Fibroblast of skin of back (primary cell): ENCODE data around the gene CBY3. TPM values are rescaled to one million over a fixed set of nuclear protein-coding genes. Genes with fewer than 3 reads are reported as not detected.
"Not testable (repeated sequence)": the region's sequence is repeated elsewhere in the genome, so short reads cannot be mapped to it uniquely, and the experiment has no call there.

Experiments
- DNase-seq: peaks from one replicate; pipeline ENCODE4 v3.0.0-alpha.2; 2013
- polyA plus RNA-seq, 2 experiments: library from polyadenylated mRNA; unstranded; fragments of 120-200 nt; gene quantifications; one replicate each; pipeline ENCODE4 v1.2.1, GENCODE V29; 2013; ENCODE audit not compliant: insufficient read length in 2 of 2

CBY3 gene
- not detected for polyA plus RNA-seq (2013, experiment 1 of 2; ENCODE audit: insufficient read length)
- not detected for polyA plus RNA-seq (2013, experiment 2 of 2; ENCODE audit: insufficient read length)

- DNase-seq: no peak
Observed at GRCh38 chr5:179680780-179681401, at the start of gene CBY3. CBY3 (minus strand) TSS chr5:179681034; CDS start chr5:179680918, 116 bp downstream.

- no peak for DNase-seq
Observed at GRCh38 chr5:179730356-179730755, 49.5 kb upstream of the CBY3 start.

- no peak for DNase-seq
Observed at GRCh38 chr5:179729727-179730126, 48.9 kb upstream of the CBY3 start.

- DNase-seq: no peak
Observed at GRCh38 chr5:179729303-179729702, 48.5 kb upstream of the CBY3 start.

- no peak for DNase-seq
Observed at GRCh38 chr5:179727106-179727505, 46.3 kb upstream of the CBY3 start.

- DNase-seq: no peak
Observed at GRCh38 chr5:179724163-179724562, 43.3 kb upstream of the CBY3 start.

GRCh38 chr5:179720222-179720621 lies 39.4 kb upstream of the CBY3 start:
- DNase-seq: no peak

GRCh38 chr5:179716286-179716685 lies 35.5 kb upstream of the CBY3 start:
- no peak for DNase-seq

- no peak for DNase-seq
Observed at GRCh38 chr5:179700401-179700918, 19.6 kb upstream of the CBY3 start.

GRCh38 chr5:179699616-179700237 lies 18.9 kb upstream of the CBY3 start:
- DNase-seq: peak; percentile 31

- no peak for DNase-seq
Observed at GRCh38 chr5:179698935-179699615, 18.2 kb upstream of the CBY3 start, which contains the start of gene CANX. CANX (plus strand) TSS chr5:179698967; CDS start chr5:179705682, 6,715 bp downstream.

GRCh38 chr5:179697993-179698934 lies 17.4 kb upstream of the CBY3 start:
- DNase-seq: peak; percentile 100

GRCh38 chr5:179697543-179697942 lies 16.7 kb upstream of the CBY3 start:
- DNase-seq: not testable (repeated sequence)

- no peak for DNase-seq
Observed at GRCh38 chr5:179697108-179697507, 16.3 kb upstream of the CBY3 start.

GRCh38 chr5:179696603-179697002 lies 15.8 kb upstream of the CBY3 start:
- DNase-seq: no peak

- no peak for DNase-seq
Observed at GRCh38 chr5:179694561-179694960, 13.7 kb upstream of the CBY3 start.

GRCh38 chr5:179689212-179689611 lies 8.4 kb upstream of the CBY3 start:
- not testable (repeated sequence) for DNase-seq

GRCh38 chr5:179680014-179680779 lies 637 bp downstream of the CBY3 start:
- no peak for DNase-seq

GRCh38 chr5:179679014-179679674 lies 1.7 kb downstream of the CBY3 start:
- DNase-seq: peak; percentile 81

GRCh38 chr5:179678223-179679013 lies 2.4 kb downstream of the CBY3 start:
- peak; percentile 94 for DNase-seq
